Astrocyte of the spinal cord (primary cell): ENCODE data around the gene TAAR8.
A peak's percentile ranks its signal among the peaks of the same experiment; 100 is the strongest.
"Not testable (repeated sequence)": the region's sequence is repeated elsewhere in the genome, so short reads cannot be mapped to it uniquely, and the experiment has no call there.

Experiments
- DNase-seq: peaks from one replicate; pipeline ENCODE4 v3.0.0; 2011; ENCODE audit warnings: low read depth, low spot score
- H3K4me3 ChIP-seq: 2 replicates; pipeline ENCODE4 v1.5.1; 2011; ENCODE audit warnings: low read depth, mild to moderate bottlenecking, low read length, moderate library complexity
- CTCF ChIP-seq: IDR thresholded peaks from 2 replicates; pipeline ENCODE4 v1.5.1; 2012; ENCODE audit warnings: low read depth, mild to moderate bottlenecking, low read length, inconsistent platforms
- in situ Hi-C: cut with HindIII; loops from 2 replicates; pipeline ENCODE4 v1.10.0; 2017; ENCODE audit warnings: low sequenced_read_pairs

Gene TAAR8

DNA sequence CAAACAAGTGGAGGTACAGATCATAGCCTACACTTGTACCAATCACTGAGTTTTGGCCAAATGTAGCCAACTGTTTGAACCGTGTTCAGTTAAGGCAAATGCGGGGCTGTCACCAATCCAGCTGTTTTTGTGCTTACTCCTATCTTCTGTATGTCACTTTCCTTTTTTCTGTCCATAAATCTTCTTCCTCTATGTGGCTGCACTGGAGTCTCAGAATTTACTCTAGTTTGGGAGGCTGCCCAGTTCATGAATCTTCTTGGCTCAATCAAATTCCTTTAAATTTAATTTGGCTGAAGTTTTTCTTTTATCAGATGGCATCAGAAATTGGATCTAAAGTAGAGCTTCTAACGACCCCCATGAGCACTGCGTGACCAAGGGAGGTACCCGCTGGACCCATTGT, 27.8 kb upstream of the TAAR8 start:
- in situ Hi-C loops, result no loop called here
- no peak overlapping the region for H3K4me3 ChIP-seq
- DNase-seq, result no peak
- no peak for TF ChIP-seq CTCF

DNA sequence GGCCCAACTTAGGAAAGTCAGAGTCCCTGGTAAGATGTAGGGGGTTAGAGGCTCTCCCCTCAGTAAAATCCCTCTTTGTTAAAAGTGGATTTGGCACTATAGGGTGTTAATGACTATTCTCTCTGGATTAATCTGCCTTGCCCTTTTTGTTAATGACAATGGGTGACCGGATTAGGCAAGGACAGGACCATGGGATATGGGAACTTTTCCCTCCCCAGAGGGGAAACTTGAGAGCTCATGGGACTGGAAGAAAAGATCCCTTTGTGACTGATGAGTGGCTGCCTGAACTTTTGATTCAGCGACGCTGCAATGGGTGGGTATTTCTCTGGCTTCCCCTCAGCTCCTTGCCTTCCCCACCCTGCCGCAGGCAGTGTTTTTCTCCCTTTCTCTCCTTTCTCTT, 26.6 kb upstream of the TAAR8 start:
- in situ Hi-C loops, result no loop called here
- DNase-seq, result no peak
- no peak overlapping the region for H3K4me3 ChIP-seq
- TF ChIP-seq CTCF, result no peak

DNA sequence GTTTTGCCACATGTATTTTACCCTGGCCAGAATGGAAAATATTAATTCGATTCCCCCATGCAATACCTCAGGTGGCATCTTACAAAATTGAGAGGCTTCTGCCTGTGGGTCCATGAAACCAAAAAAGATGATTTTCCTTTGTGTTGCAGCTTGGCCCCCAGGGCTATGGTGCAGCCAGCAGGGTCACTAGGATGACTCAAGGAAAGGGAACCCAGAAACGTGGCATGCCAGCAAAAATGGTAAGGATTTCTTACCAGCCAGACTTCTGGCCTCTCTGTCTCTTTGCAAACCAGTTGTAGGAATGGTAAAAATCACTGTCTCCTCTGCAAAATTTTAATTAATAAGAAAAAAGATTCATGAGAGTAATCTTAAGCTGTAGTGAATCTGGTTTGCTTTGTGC, 26.0 kb upstream of the TAAR8 start:
- DNase-seq, result no peak
- TF ChIP-seq CTCF, result no peak
- no peak overlapping the region for H3K4me3 ChIP-seq
- in situ Hi-C loops, result no loop called here

GRCh38 chr6:132527791-132528190, 24.7 kb upstream of the TAAR8 start:
- TF ChIP-seq CTCF, result no peak
- DNase-seq, result no peak
- no peak overlapping the region for H3K4me3 ChIP-seq
- in situ Hi-C loops, result no loop called here

- peak; percentile 62 for DNase-seq
- peak; percentile 70 for TF ChIP-seq CTCF
- H3K4me3 ChIP-seq, result no peak overlapping the region
- in situ Hi-C loops, result no loop called here
Measured at GRCh38 chr6:132530293-132530974, 22.0 kb upstream of the TAAR8 start.

- H3K4me3 ChIP-seq, in situ Hi-C loops, DNase-seq: not testable (repeated sequence)
Measured at GRCh38 chr6:132534546-132534945, 17.9 kb upstream of the TAAR8 start.

DNA sequence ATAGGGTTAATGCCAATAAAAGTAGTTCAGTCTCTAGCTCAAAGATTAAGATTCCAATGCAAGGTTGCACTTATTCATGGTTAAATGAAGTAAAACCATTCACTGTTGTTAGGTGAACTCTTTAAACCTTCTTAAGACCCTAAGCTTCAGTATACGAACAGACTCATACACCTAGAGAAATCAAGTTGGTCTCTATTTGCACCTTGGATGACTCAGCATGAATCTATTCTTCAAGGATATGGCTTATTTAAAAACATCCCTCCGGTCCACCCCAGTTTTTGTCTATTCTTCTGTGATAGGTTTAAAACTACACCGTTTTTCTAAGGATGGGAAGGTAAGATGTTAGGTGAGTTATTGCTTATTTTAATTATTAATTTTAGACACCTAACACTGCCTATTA, 15.3 kb upstream of the TAAR8 start:
- H3K4me3 ChIP-seq, result no peak overlapping the region
- TF ChIP-seq CTCF, result no peak
- in situ Hi-C loops, result no loop called here
- DNase-seq, result no peak
